GM19043 (cell line): ENCODE data around the gene LZTS2.
"Not testable (repeated sequence)": the region's sequence is repeated elsewhere in the genome, so short reads cannot be mapped to it uniquely, and the experiment has no call there.

Experiments used
- ATAC-seq: cut with Tn5 transposase; IDR thresholded peaks from one replicate; pipeline ENCODE4 v1.9.1; 2021; ENCODE audit warnings: low read depth; ENCODE audit not compliant: unreplicated experiment

The LZTS2 gene

GRCh38 chr10:100999742-101000126 lies at the start of gene LZTS2:
Gene LZTS2, plus strand, starts transcription at chr10:100999808. Its CDS starts 2,731 bp downstream, at chr10:101002539.
- ATAC-seq: no peak

GRCh38 chr10:100960251-100960650 lies 39.4 kb upstream of the LZTS2 start:
- ATAC-seq: no peak

DNA sequence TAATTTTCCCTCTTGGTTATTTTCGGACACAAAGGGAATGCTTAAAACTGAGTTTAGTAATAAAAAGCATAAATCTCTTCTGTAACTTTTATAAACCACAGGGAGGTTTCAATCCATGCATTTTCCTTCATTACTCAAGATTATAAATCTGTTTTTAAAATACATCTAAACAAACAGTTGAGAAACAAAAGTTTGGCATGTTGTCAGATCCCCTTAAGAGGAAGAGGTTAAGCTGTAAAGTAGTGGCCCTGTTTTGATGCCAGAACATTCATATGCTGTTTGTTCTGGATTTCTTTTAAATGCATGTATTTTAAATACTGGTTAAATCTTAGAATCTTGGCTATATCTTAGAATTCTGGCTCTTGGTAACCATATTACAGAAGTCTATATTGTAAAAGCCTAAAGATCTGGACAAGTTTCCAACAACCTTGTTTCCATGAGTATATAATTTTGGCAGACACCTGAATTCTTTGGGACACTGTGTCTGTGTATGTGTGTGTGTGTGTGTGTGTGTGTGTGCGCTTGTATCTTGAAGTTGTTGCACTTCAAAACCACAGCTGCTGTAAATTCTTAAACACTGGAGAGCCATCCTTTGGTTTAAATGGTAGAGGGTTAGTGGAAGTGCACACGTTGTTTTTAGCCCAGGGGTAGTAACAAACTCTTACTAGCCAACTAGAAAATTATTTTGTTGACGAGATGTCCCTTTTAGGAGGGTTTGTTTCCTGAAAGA lies 37.1 kb upstream of the LZTS2 start:
- ATAC-seq: no peak

DNA sequence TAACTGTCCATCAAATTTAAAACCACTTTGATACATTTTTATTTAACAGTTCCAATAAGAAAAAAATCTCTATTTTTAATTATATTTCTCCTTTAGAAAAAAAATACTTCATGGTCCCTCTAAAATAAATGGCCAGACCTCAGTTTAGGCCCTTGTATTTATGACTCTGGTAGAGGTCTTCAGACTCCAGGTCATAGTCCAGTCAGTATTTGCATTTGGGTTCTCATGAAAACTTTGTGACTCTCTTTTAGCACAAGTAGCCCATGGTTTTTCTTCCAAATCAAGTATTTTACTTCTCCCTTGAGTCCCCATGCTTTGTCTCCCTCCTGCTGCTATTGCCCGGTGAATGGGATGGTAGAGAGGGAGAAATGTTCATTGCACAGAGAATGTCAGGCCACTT lies 35.8 kb upstream of the LZTS2 start:
- no peak for ATAC-seq

DNA sequence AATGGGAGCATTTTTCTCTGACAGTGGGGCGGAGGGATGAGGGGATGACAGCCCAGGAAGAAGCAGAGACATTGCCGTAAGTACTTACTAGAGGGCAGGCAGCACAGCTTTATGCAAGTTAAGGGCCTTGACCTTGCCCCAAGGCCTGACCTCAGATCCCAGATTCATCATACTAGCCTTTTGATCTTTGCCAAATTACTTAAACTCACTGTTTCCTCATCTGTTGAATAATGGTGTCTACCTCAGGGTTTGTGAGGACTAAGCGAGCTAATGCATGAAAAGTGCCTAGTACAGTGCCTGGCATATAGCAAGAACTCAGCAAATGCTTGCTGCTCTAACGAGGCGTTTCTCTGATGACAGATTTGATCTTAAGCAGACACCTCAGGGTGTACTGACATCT lies 33.8 kb upstream of the LZTS2 start:
- ATAC-seq: no peak

DNA sequence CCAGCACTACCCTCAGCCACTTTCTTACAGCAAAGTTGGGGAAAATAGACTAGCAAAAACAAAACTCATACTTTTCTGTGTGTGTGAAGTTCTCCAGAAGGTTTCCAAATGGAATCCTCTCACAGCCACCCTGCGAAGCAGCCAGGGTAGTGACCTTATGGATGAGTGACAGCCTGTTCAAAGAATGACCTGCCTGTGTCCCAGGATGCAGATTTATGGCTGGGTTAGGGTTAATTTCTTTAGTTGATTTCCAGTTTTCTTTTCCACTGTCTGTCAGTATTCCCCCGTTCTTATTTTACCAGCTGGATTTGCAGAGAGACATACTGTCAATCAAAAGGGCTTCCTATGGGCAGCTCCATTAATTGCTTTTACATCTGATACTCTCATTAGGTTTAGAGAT lies 32.7 kb upstream of the LZTS2 start:
- ATAC-seq: no peak

GRCh38 chr10:100967332-100967731 lies 32.3 kb upstream of the LZTS2 start:
- no peak for ATAC-seq

DNA sequence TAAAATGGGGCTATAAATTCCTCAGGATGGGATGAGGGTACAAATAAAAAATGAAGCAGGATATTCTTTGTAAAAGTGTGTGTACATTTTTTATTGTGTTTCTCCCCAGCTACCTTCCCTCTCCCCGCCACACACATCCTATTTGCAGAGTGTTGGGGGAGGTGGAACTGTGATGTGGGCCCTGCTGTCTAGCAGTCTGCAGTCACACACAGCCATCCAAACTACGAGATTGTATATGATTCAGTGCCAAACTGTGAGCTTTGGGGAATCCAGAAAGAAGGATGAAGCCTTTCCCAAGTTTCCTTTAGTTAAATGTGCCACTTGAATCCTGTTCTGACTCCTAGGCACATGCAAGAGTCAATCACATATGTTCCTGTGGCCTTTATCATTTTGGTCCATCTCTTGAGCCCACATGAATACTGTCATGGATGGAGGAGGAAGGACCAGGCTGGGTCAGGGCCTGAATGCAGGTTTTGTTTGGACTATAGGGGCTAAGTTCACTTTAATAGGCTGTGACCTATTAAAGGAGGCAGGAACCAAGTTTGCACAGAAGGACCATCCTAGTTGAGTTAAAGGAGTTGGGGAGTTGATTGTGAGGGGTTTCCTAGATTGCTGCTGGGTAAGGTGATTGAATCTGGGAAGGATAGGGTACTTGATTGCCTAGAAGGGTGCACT lies 31.4 kb upstream of the LZTS2 start:
- ATAC-seq: no peak

GRCh38 chr10:100968863-100969186 lies 30.8 kb upstream of the LZTS2 start:
- ATAC-seq: no peak

- ATAC-seq: peak; percentile 61
Measured at GRCh38 chr10:100969187-100970075, 30.2 kb upstream of the LZTS2 start, which contains the start of gene SEMA4G. Gene SEMA4G, plus strand, starts transcription at chr10:100969504. Its CDS starts 3,409 bp downstream, at chr10:100972913.

GRCh38 chr10:100970076-100970913 lies 29.3 kb upstream of the LZTS2 start:
- ATAC-seq: no peak

DNA sequence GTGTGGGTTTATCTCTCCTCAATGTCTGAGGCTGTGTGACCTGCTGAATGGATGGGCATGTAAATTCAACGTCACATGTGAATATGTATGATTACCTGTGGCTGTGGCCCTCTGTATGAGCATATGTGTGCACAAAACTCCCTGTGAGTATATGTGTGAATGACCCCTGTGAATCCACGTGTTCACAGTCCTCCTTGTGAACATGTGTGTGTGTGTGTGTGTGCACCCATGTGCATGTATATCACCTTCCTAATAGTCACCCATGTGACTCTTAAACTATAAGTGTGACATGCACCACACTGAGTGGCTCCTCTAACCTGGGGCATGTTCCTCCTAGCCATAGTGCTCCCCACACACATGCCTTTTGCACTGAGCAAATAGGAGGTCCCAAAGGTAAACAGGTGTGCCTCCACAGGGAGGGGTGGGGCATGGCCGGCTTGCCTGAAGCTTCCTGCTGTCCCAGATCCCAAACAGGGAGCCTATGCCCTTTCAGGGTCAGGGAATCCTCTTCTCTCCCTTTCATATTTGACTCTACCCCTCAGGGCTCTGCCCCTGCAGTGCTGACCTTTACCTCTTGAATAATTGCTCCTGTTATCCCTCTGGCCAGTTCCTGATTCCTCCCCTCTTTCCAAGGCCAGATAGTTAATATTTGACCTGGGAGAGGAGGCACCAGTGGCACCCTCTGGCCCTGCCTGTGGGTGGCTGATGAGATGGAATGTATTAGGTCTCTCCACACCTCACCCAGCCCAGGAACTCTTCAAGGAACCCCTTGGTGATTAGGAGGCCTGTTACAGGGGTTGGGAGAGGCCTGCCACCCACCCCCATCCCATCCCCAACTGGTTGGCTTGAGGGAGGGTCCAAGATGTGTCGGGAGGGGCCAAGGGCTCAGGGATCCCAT lies 28.4 kb upstream of the LZTS2 start:
- ATAC-seq: no peak

DNA sequence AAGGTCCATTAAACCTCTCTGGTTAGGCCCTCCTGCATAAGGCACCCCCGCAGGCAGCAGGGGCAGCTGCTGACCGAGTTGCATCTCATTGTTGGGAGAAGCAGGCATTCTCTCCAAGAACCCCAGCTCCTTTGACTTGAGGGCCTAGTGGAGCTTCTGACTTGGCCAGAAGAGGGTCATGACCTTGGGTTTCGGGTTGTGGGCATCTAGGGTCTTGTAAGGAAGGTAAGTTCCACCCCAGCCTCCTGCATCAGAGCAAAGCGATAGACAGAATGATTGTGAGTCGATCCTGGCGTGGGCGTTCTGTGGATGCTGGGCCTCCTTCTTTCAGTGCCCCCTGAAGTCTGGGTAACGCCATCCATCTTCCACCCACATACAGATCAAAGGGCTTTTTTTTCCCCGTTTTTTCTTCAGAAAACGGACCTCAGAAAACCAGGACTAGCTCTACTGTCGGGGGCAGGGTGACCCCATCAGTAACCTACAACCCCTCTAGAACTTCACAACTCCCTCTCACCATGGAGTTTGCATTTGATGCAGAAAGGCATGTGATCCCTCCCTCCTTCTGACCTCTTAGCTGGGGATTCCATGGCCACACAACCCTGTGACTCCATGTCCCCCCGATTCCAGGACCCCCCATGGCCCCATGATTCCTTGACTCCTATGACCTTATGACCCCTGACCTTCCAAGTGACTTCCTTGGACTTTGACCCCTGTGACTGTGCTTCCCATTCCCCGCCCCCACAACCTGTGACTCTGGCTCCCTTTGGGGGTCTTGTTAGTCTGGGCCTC lies 27.3 kb upstream of the LZTS2 start:
- ATAC-seq: no peak

- no peak for ATAC-seq
Measured at GRCh38 chr10:100972904-100973535, 26.6 kb upstream of the LZTS2 start.

DNA sequence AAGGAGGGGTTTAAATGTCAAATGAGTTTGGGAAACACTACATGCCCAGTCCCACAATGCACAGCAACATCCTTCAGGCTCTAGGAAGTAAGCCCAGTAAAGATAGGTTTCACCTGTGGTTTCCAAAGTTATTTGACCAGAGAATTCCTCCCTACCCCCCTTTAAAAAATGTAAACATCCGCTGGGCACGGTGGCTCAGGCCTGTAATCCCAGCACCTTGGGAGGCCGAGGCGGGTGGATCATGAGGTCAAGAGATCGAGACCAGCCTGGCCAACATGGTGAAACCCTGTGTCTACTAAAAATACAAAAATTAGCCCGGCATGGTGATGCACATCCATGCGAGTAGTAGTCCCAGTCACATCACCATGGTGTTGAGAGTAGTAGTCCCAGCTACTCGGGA lies 24.2 kb upstream of the LZTS2 start:
- not testable (repeated sequence) for ATAC-seq

GRCh38 chr10:100976906-100977305 lies 22.7 kb upstream of the LZTS2 start:
- ATAC-seq: no peak

DNA sequence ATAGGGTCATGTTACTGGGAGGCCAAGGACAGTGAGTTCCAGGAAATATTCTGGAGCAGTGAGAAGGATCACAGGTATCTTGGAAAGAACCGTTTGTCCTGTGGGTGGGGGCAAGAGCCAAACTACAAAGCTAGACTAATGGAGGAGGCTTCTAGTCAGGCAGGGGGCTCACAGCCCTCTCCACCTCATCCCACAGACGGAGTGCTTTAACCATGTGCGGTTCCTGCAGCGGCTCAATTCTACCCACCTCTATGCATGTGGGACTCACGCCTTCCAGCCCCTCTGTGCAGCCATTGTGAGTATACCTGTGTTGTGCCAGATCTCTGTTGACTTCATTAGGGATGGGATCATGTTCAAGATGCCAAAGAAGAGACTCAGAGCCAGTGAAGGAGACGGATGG lies 22.2 kb upstream of the LZTS2 start:
- no peak for ATAC-seq
